Measurements from ENCODE around the gene DYTN.

The DYTN gene

GRCh38 chr2:206698811-206699210 is 19.4 kb downstream of the DYTN start:
- TF ChIP-seq, protein P1, sequence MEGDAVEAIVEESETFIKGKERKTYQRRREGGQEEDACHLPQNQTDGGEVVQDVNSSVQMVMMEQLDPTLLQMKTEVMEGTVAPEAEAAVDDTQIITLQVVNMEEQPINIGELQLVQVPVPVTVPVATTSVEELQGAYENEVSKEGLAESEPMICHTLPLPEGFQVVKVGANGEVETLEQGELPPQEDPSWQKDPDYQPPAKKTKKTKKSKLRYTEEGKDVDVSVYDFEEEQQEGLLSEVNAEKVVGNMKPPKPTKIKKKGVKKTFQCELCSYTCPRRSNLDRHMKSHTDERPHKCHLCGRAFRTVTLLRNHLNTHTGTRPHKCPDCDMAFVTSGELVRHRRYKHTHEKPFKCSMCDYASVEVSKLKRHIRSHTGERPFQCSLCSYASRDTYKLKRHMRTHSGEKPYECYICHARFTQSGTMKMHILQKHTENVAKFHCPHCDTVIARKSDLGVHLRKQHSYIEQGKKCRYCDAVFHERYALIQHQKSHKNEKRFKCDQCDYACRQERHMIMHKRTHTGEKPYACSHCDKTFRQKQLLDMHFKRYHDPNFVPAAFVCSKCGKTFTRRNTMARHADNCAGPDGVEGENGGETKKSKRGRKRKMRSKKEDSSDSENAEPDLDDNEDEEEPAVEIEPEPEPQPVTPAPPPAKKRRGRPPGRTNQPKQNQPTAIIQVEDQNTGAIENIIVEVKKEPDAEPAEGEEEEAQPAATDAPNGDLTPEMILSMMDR (IDR thresholded peaks at IDR 0.05; ENCODE audit: insufficient read depth, low read length, poor library complexity, severe bottlenecking) = no peak
- no peak overlapping the region for H3K4me3 ChIP-seq (replicated peaks; ENCODE audit: low read depth, low read length)
- H3K27me3 ChIP-seq (replicated peaks; ENCODE audit: control insufficient read depth, insufficient read depth, low read length) = no peaks in the 10 kb centered on the region
- DNase-seq (ENCODE audit: extremely low read depth, insufficient read length) = no peak
- no peaks in the 10 kb centered on the region for H3K36me3 ChIP-seq (ENCODE audit: control insufficient read depth, insufficient read depth, low read length)

- Histone ChIP-seq H3K4me3 (replicated peaks; ENCODE audit: low read depth, low read length) (no peak overlapping the region), H3K36me3 (ENCODE audit: control insufficient read depth, insufficient read depth, low read length) (no peaks in the 10 kb centered on the region), H3K27me3 (replicated peaks; ENCODE audit: control insufficient read depth, insufficient read depth, low read length) (no peaks in the 10 kb centered on the region)
- DNase-seq (ENCODE audit: extremely low read depth, insufficient read length) = no peak
- TF ChIP-seq, protein P1 (IDR thresholded peaks at IDR 0.05; ENCODE audit: insufficient read depth, low read length, poor library complexity, severe bottlenecking) = no peak
These were observed 21.3 kb downstream of the DYTN start for GRCh38 chr2:206696910-206697309.

DNA sequence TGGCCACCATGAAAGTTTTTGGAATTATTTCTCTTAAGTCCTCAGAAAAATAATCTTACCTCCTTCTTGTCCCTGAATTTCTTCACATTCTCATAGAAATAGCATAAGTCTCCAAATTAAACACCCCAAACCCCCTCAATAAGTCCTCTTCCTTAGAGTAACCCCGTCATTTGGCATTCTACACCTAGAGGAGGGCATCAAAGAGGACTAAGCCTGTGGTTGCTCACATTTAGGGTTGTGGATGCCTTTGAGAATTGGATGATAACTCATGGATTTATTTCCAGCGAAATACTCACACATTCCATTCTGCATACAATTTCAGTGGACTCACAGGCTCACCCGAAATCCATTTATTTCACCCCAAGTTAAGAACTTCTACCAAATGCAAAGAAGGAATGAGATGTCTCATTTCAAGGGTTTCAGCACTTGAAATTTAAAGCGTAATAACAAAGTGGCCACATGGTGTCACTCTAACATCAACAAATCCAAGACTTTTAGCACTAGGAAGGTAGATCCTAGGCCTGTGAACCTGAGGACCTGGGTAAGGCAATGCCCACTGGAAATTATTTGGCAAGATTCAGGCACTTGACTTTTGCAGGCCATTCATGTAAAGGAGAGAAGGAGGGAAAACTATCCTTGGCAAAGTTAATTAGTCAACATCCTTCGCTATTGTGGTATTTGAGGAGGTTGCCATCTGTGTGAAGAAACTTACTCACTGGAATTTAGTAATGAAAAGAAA is 24.6 kb downstream of the DYTN start:
- no peak for DNase-seq (ENCODE audit: extremely low read depth, insufficient read length)
- TF ChIP-seq, protein P1 (IDR thresholded peaks at IDR 0.05; ENCODE audit: insufficient read depth, low read length, poor library complexity, severe bottlenecking) = peak; percentile 40
- Histone ChIP-seq H3K36me3 (ENCODE audit: control insufficient read depth, insufficient read depth, low read length) (no peaks in the 10 kb centered on the region), H3K27me3 (replicated peaks; ENCODE audit: control insufficient read depth, insufficient read depth, low read length) (no peaks in the 10 kb centered on the region), H3K4me3 (replicated peaks; ENCODE audit: low read depth, low read length) (no peak overlapping the region)

GRCh38 chr2:206692971-206693370 is 25.2 kb downstream of the DYTN start:
- TF ChIP-seq, protein P1 (IDR thresholded peaks at IDR 0.05; ENCODE audit: insufficient read depth, low read length, poor library complexity, severe bottlenecking) = no peak
- no peaks in the 10 kb centered on the region for H3K36me3 ChIP-seq (ENCODE audit: control insufficient read depth, insufficient read depth, low read length)
- H3K4me3 ChIP-seq (replicated peaks; ENCODE audit: low read depth, low read length) = no peak overlapping the region
- H3K27me3 ChIP-seq (replicated peaks; ENCODE audit: control insufficient read depth, insufficient read depth, low read length) = no peaks in the 10 kb centered on the region
- no peak for DNase-seq (ENCODE audit: extremely low read depth, insufficient read length)

GRCh38 chr2:206688990-206689389 is 29.2 kb downstream of the DYTN start:
- H3K27me3 ChIP-seq (replicated peaks; ENCODE audit: control insufficient read depth, insufficient read depth, low read length) = no peaks in the 10 kb centered on the region
- DNase-seq (ENCODE audit: extremely low read depth, insufficient read length) = no peak
- TF ChIP-seq, protein P1 (IDR thresholded peaks at IDR 0.05; ENCODE audit: insufficient read depth, low read length, poor library complexity, severe bottlenecking) = no peak
- no peak overlapping the region for H3K4me3 ChIP-seq (replicated peaks; ENCODE audit: low read depth, low read length)
- no peaks in the 10 kb centered on the region for H3K36me3 ChIP-seq (ENCODE audit: control insufficient read depth, insufficient read depth, low read length)

Data from GM06990 (cell line).